Transverse colon (tissue), 3 donors: ENCODE measurements around the gene IMPG2.

Source experiments
- CTCF ChIP-seq, 5 experiments: fragments of 200-600 bp in 3 of 5; fragments of 450-650 bp in 2 of 5; sonication (generic) in 3 of 5; IDR thresholded peaks; 1 replicate in 2 of 5; 2 replicates in 3 of 5; pipeline ENCODE4 v1.5.1; 2016 to 2017; ENCODE audit warnings: antibody characterized with exemption in 5 of 5, inconsistent platforms in 3 of 5, mild to moderate bottlenecking in 2 of 5, moderate library complexity in 1 of 5
- EP300 ChIP-seq: sonication (generic); formaldehyde crosslinking; IDR thresholded peaks from one replicate; pipeline ENCODE4 v1.6.1; 2017; ENCODE audit warnings: antibody characterized with exemption, low read depth
- POLR2A ChIP-seq: fragments of 450-650 bp; IDR thresholded peaks from one replicate; pipeline ENCODE4 v1.6.1; 2016; ENCODE audit warnings: antibody characterized with exemption, mild to moderate bottlenecking, moderate library complexity

GRCh38 chr3:101253396-101253795 lies 67.0 kb downstream of the IMPG2 start:
- TF ChIP-seq POLR2A (no peak), CTCF (IDR thresholded peaks at IDR 0.05) (no peak), EP300 (no peak)
